ENCODE data around the gene CGAS. TPM values are rescaled to one million over a fixed set of nuclear protein-coding genes. Genes with fewer than 3 reads are reported as not detected.
A peak's percentile ranks its signal among the peaks of the same experiment; 100 is the strongest.
"Not testable (repeated sequence)": the region's sequence is repeated elsewhere in the genome, so short reads cannot be mapped to it uniquely, and the experiment has no call there.

The CGAS gene
- total RNA-seq, result 10 to 100 TPM; 47.8 to 48.2 TPM

DNA sequence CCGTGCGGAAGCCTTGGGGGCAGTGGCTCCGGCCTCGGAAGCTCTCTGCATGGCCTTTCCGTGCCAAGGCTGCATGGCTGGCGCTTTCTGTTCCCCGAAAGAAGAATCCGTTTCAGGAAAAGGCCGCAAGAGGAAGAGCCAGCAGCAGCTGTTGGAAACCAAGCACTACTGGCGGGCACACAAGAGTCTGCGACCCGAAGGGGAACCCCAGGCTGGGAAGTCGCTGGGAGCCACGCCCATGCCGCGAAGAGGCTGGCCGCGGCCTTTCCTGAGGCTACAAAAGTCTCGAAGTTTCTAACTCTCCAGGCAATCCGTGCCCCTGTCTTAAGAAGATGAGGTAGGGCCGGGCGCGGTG is at the start of gene CGAS:
CGAS (minus strand) TSS at position 191 of the 355 bp plus-strand sequence; CDS start at position 75, 116 bp downstream.
- H3K27ac Mint-ChIP-seq, result peak within 1 kb of the TSS; percentile 86
- no peaks in the 10 kb centered on the region for H3K27me3 Mint-ChIP-seq
- CTCF ChIA-PET, result interaction anchor here (0.9 to 3.5 kb wide), 3 partner anchors 10 to 201 kb away, joined by 3 to 58 read pairs (median 5); partner anchors contain the start of gene MTO1
- H3K36me3 Mint-ChIP-seq (ENCODE audit: low read depth), result peaks cover 35% of the 10 kb centered on the region
- H3K9me3 Mint-ChIP-seq, result no peaks in the 10 kb centered on the region
- H3K4me1 Mint-ChIP-seq, result peaks cover 52% of the 10 kb centered on the region
- POLR2A ChIA-PET, result interaction anchor here (0.9 to 5.5 kb wide), 23 partner anchors 8 to 202 kb away, joined by 3 to 265 read pairs (median 4); partner anchors contain the start of genes EEF1A1, MTO1 and SLC17A5
- DNase-seq, result peak; percentile 85
- H3K4me3 Mint-ChIP-seq, result peak within 1 kb of the TSS; percentile 95

DNA sequence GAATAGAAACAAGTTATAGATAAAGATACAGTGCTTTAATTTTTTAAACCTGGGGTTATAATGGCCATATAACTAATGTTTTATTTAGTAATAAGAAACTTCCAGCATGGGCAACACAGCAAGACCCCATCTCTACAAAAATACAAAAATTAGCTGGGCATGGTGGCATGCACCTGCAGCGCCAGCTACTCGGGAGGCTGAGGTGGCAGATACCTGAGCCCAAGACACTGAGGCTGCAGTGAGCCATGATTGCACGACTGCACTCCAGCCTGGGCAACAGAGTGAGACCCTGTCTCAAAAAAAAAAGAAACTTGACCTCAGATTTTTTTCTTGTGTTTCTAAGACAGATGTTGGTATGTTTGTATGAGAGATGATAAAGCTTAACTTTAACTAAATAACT is 45.8 kb upstream of the CGAS start:
- peaks cover 51% of the 10 kb centered on the region for H3K36me3 Mint-ChIP-seq (ENCODE audit: low read depth)
- ChIA-PET POLR2A (interaction anchor here (0.7 to 1.6 kb wide), 5 partner anchors 9 to 37 kb away, joined by 3 to 7 read pairs (median 4); partner anchors contain the start of genes EEF1A1 and MTO1), CTCF (interaction anchor here (1.5 to 2.2 kb wide), 2 partner anchors 17 to 155 kb away, joined by 4 to 8 read pairs; partner anchors contain the start of gene SLC17A5)
- no peaks in the 10 kb centered on the region for H3K9me3 Mint-ChIP-seq
- no peaks in the 10 kb centered on the region for H3K4me1 Mint-ChIP-seq
- DNase-seq, result no peak
- H3K4me3 Mint-ChIP-seq, result no peak overlapping the region
- H3K27me3 Mint-ChIP-seq, result no peaks in the 10 kb centered on the region
- no peak overlapping the region for H3K27ac Mint-ChIP-seq

DNA sequence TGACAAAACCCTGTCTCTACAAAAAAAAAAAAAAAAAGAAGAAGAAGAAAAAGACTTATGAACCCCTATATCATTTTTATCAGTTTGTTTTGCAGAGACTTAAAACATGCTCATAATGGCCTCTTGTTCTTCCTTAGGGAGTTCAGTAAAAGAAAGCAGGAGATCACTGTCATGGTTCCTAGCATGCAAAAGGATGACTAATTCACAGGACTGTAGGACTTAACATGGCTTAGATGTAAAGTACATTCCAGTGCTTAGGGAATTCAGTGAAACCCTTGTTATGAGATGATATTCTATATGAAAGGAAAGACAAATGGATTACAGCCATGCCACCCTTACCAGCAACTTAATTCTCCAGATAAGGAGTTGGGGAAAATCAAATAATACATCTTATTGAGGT is 39.3 kb upstream of the CGAS start:
- CTCF ChIA-PET, result interaction anchor here (0.7 to 1.0 kb wide), 2 partner anchors 11 to 89 kb away, joined by 3 read pairs; no protein-coding TSS in a partner anchor
- H3K36me3 Mint-ChIP-seq (ENCODE audit: low read depth), result peaks cover 67% of the 10 kb centered on the region
- H3K9me3 Mint-ChIP-seq, result no peaks in the 10 kb centered on the region
- no peak overlapping the region for H3K27ac Mint-ChIP-seq
- no peaks in the 10 kb centered on the region for H3K27me3 Mint-ChIP-seq
- POLR2A ChIA-PET, result interaction anchor here (1.1 to 1.4 kb wide), 4 partner anchors 15 to 29 kb away, joined by 3 to 4 read pairs (median 4); partner anchors contain the start of gene MTO1
- no peak overlapping the region for H3K4me3 Mint-ChIP-seq
- no peak for DNase-seq
- peaks cover 6% of the 10 kb centered on the region for H3K4me1 Mint-ChIP-seq

DNA sequence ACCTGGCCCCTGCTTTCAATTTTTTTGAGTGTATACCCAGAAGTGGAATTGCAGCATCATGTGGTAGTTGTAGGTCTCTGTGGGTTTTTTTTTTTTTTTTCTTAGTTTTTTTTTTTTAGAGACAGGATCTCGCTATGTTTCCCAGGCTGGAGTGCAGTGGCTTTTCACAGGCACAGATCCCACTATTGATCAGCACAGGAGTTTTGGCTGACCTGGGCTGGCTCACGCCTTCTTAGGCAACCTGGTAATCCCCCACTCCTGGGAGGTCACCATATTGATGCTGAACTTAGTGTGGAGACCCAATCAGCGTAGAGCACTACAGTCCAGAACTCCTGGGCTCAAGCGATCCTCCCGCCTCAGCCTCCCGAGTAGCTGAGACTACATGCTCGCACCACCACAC is 35.4 kb upstream of the CGAS start:
- CTCF ChIA-PET, result interaction anchor here (1.1 to 1.5 kb wide), 3 partner anchors 16 to 202 kb away, joined by 3 to 4 read pairs (median 3); no protein-coding TSS in a partner anchor
- H3K4me3 Mint-ChIP-seq, result no peak overlapping the region
- peaks cover 10% of the 10 kb centered on the region for H3K4me1 Mint-ChIP-seq

DNA sequence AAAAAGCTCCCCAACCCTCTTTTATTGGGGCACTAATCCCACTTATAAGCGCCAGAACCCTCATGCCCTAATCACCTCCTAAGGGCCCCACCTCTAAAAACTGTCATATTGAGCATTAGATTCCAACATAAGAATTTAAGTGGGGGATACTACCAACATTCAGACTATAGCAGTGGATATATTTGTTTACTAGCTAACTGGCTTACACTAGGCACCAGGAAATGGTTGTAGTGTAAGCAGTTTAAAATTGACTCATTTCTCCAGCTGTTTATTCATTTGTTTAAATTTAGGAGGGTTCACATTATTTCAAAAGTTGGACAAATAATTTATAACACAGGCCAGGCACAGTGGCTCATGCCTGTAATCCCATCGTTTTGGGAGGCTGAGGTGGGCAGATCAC is 32.3 kb upstream of the CGAS start:
- ChIA-PET POLR2A (interaction anchor here (0.7 to 1.0 kb wide), 3 partner anchors 19 to 30 kb away, joined by 3 to 4 read pairs (median 3); partner anchors contain the start of gene MTO1), CTCF (interaction anchor here (1.6 kb wide), 1 partner anchor 126 kb away, joined by 4 read pairs; no protein-coding TSS in a partner anchor)
- peaks cover 72% of the 10 kb centered on the region for H3K36me3 Mint-ChIP-seq (ENCODE audit: low read depth)
- H3K27me3 Mint-ChIP-seq, result no peaks in the 10 kb centered on the region
- no peaks in the 10 kb centered on the region for H3K9me3 Mint-ChIP-seq
- peak overlapping the region; percentile 40 for H3K27ac Mint-ChIP-seq
- H3K4me3 Mint-ChIP-seq, result no peak overlapping the region
- no peak for DNase-seq
- H3K4me1 Mint-ChIP-seq, result peaks cover 8% of the 10 kb centered on the region

More for the DNA sequence above, 35.4 kb upstream of the CGAS start:
- Mint-ChIP-seq H3K9me3 (no peaks in the 10 kb centered on the region), H3K27ac (no peak overlapping the region), H3K36me3 (ENCODE audit: low read depth) (peaks cover 75% of the 10 kb centered on the region), H3K27me3 (no peaks in the 10 kb centered on the region)
- POLR2A ChIA-PET, result interaction anchor here (1.0 kb wide), 1 partner anchor 25 kb away, joined by 3 read pairs; no protein-coding TSS in a partner anchor
- no peak for DNase-seq

DNA sequence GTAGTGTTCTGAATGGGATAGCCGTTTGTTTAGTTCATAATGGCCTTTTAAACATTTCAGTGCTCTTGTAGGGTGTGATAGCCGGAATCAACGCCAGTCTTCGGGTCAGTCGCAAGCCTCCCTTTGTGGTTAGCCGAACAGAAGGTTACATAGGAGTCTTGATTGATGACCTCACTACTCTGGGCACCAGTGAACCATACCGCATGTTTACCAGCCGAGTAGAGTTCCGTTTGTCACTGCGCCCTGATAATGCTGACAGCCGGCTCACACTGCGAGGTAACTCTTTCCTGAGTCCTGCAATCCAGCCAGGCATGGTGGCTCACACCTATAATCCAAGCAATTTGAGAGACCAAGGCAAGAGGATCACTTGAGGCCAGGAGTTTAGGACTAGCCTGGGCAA is 29.9 kb upstream of the CGAS start:
- ChIA-PET CTCF (no interaction called here), POLR2A (no interaction called here)
- no peak overlapping the region for H3K4me3 Mint-ChIP-seq
- no peak overlapping the region for H3K27ac Mint-ChIP-seq
- H3K27me3 Mint-ChIP-seq, result no peaks in the 10 kb centered on the region
- no peak for DNase-seq
- peaks cover 6% of the 10 kb centered on the region for H3K4me1 Mint-ChIP-seq
- peaks cover 66% of the 10 kb centered on the region for H3K36me3 Mint-ChIP-seq (ENCODE audit: low read depth)
- no peaks in the 10 kb centered on the region for H3K9me3 Mint-ChIP-seq

DNA sequence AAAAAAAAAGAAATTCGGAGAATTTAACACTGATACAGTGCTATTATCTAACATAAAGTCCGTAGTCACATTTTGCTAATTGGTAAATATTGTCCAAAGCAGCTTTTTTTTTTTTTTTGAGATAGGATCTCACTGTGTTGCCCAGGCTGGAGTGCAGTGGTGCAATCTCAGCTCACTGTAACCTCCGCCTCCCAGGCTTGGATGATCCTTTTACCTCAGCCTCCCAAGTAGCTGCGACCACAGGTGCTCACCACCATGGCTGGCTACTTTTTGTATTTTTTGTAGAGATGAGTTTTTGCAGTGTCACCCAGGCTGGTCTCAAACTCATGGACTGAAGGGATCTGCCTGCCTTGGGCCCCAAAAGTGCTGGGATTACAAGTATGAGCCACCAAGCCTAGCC is 25.3 kb upstream of the CGAS start:
- ChIA-PET POLR2A (interaction anchor here (0.7 to 2.1 kb wide), 3 partner anchors 11 to 24 kb away, joined by 3 to 14 read pairs (median 3); partner anchors contain the start of gene MTO1), CTCF (interaction anchor here (0.6 to 0.8 kb wide), 2 partner anchors 26 to 38 kb away, joined by 3 to 5 read pairs; no protein-coding TSS in a partner anchor)

DNA sequence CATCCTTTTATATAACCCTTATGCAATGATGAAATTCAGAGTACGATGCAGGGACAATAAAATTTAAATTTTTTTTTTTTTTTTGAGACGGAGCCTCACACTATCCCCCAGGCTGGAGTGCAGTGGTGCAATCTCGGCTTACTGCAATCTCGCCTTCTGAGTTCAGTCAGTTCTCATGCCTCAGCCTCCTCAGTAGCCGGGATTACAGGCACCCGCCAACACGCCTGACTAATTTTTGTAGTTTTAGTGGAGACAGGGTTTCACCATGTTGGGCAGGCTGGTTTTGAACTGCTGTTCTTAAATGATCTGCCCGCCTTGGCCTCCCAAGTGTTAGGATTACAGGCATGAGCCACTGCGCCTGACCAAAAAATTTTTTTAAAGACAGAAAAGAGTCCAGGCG is 24.6 kb upstream of the CGAS start:
- Mint-ChIP-seq H3K27ac (no peak overlapping the region), H3K4me1 (peaks cover 15% of the 10 kb centered on the region), H3K4me3 (no peak overlapping the region), H3K27me3 (no peaks in the 10 kb centered on the region), H3K9me3 (no peaks in the 10 kb centered on the region), H3K36me3 (ENCODE audit: low read depth) (peaks cover 54% of the 10 kb centered on the region)
- ChIA-PET CTCF (interaction anchor here (0.6 to 0.8 kb wide), 2 partner anchors 26 to 39 kb away, joined by 3 to 5 read pairs; no protein-coding TSS in a partner anchor), POLR2A (interaction anchor here (0.7 to 2.1 kb wide), 4 partner anchors 10 to 25 kb away, joined by 3 to 14 read pairs (median 3); partner anchors contain the start of gene MTO1)
- no peak for DNase-seq

More for the DNA sequence above, 25.3 kb upstream of the CGAS start:
- peaks cover 9% of the 10 kb centered on the region for H3K4me1 Mint-ChIP-seq
- no peak for DNase-seq
- H3K36me3 Mint-ChIP-seq (ENCODE audit: low read depth), result peaks cover 54% of the 10 kb centered on the region
- H3K9me3 Mint-ChIP-seq, result no peaks in the 10 kb centered on the region
- H3K27ac Mint-ChIP-seq, result no peak overlapping the region
- H3K27me3 Mint-ChIP-seq, result no peaks in the 10 kb centered on the region
- H3K4me3 Mint-ChIP-seq, result no peak overlapping the region

DNA sequence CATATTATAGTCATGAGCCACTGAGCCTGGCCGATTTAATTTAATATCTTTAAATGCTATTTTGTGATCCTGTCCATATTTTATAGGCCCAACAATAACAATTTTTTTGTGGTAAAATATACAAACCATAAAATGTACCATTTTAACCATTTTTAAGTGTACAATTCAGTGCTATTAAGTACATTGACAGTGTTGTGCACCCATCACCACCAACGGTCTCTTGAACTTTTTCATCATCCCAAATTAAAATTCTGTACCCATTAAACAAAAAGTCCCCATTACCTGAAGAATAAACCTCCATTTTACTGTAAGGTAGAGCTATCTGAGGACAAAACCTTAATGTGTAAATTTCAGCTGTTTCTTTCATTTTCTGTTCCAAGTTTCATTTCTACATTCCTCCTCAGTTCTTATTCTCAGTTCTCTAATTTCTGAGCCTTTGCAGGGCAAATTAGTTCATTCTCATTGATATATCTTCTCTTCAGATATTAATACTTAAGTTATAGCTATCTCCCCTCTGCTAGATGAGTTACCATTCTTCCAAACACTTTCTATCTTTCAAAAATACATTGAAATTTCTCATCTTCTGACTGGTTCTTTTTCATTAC is 19.7 kb upstream of the CGAS start:
- Mint-ChIP-seq H3K36me3 (ENCODE audit: low read depth) (peaks cover 59% of the 10 kb centered on the region), H3K9me3 (no peaks in the 10 kb centered on the region), H3K27ac (peak overlapping the region; percentile 88), H3K4me1 (peaks cover 30% of the 10 kb centered on the region), H3K4me3 (peak overlapping the region; percentile 73), H3K27me3 (no peaks in the 10 kb centered on the region)
- no peak for DNase-seq
- ChIA-PET POLR2A (interaction anchor here (1.0 to 5.5 kb wide), 8 partner anchors 10 to 49 kb away, joined by 3 to 69 read pairs (median 10); partner anchors contain the start of genes CGAS, EEF1A1 and MTO1), CTCF (interaction anchor here (0.9 to 2.6 kb wide), 7 partner anchors 9 to 181 kb away, joined by 3 to 11 read pairs (median 5); partner anchors contain the start of gene MTO1)

DNA sequence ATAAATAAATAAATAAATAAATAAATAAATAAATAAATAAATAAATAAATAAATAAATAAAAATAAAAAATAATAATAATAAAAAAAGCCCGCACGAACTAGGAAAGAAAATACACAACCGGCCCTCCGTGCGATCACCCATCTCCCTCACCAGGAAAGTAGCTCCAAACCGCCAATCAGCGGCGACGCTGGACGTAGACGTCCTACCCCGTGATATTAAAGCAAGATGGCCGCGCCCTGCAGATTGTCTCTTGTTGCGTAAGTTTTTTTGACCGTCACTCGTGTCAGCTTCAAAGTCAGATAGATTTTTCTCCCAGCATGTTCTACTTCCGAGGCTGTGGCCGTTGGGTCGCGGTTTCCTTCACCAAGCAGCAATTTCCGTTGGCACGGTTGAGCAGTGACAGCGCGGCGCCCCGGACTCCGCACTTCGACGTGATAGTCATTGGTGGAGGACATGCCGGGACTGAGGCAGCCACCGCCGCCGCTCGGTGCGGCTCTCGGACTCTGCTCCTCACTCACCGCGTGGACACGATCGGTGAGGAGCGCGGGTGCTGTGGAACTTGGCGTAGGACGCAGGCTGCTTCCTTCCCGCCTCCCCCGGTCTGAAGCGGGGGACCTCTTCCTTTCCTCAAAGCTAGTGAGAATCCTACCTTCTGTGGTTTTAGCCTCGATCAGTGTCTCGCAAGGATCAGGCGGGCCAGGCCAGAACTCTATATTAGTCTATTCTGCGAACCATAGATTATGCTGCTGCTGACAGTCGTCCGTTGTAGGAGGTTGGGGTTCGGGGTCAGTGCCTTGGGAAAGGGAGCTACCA is 9.6 kb upstream of the CGAS start, which contains the start of gene MTO1:
MTO1 (plus strand) TSS at position 201 of the 814 bp plus-strand sequence; CDS start at position 319, 118 bp downstream.
- Mint-ChIP-seq H3K27ac (peak within 1 kb of the TSS; percentile 96), H3K9me3 (no peaks in the 10 kb centered on the region), H3K36me3 (ENCODE audit: low read depth) (peaks cover 37% of the 10 kb centered on the region), H3K27me3 (no peaks in the 10 kb centered on the region), H3K4me1 (peaks cover 60% of the 10 kb centered on the region), H3K4me3 (peak within 1 kb of the TSS; percentile 88)
- peak; percentile 90 for DNase-seq
- POLR2A ChIA-PET, result interaction anchor here (0.7 to 7.1 kb wide), 32 partner anchors 9 to 192 kb away, joined by 3 to 265 read pairs (median 4); partner anchors contain the start of genes CGAS, EEF1A1 and SLC17A5
- CTCF ChIA-PET, result interaction anchor here (0.8 to 4.8 kb wide), 12 partner anchors 9 to 277 kb away, joined by 3 to 58 read pairs (median 6); partner anchors contain the start of genes CGAS, DDX43, EEF1A1 and SLC17A5

DNA sequence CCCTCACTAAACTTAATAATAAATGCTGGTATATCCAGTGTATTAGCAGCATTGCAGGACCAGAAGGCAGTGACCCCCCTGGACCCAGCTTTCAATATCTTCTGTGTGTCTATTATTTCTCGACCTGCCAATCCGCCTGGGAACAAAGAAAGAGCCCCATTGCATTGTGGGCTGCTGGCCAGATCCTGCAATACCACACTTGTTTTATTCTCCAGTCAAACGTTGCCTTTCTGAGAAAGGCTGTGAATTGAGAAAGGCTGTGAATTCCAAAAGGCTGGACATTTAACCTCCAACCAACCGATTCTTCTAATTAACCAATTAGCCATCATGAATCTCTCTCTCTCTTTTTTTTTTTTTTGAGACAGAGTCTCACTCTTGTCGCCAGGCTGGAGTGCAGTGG is 8.0 kb upstream of the CGAS start:
- CTCF ChIA-PET, result interaction anchor here (1.3 to 4.8 kb wide), 4 partner anchors 9 to 193 kb away, joined by 4 to 58 read pairs (median 16); partner anchors contain the start of genes CGAS and SLC17A5
- Mint-ChIP-seq H3K27ac (peak overlapping the region; percentile 96), H3K4me3 (peak overlapping the region; percentile 88), H3K36me3 (ENCODE audit: low read depth) (peaks cover 26% of the 10 kb centered on the region), H3K9me3 (no peaks in the 10 kb centered on the region), H3K4me1 (peaks cover 61% of the 10 kb centered on the region), H3K27me3 (no peaks in the 10 kb centered on the region)
- POLR2A ChIA-PET, result interaction anchor here (2.2 to 7.1 kb wide), 6 partner anchors 7 to 126 kb away, joined by 8 to 265 read pairs (median 34); partner anchors contain the start of genes CGAS and EEF1A1
- no peak for DNase-seq

DNA sequence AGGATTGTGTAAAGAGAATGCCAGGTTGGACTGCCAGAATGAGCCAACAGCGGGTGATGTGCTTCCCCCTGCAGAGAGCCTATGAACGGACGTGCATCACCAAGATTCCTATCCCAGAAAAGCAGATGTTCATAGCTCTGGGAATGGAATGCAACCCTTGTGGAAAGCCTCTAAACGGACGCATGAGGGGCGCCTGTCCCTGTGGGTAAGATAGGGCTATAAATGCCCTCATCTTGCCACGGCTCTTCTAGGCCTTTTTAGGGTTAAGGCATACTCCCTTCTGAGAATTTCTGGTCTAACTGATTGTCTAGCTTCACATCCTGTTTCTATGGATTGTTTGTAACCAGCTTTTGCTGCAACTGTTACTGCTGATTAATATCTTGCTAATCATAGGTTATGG is 7.4 kb upstream of the CGAS start:
- H3K27me3 Mint-ChIP-seq, DNase-seq, H3K9me3 Mint-ChIP-seq: not testable (repeated sequence)
- CTCF ChIA-PET, result interaction anchor here (1.3 to 4.8 kb wide), 2 partner anchors 8 to 11 kb away, joined by 4 to 58 read pairs; partner anchors contain the start of gene CGAS
- peak overlapping the region; percentile 88 for H3K4me3 Mint-ChIP-seq
- POLR2A ChIA-PET, result interaction anchor here (2.6 to 7.1 kb wide), 4 partner anchors 7 to 70 kb away, joined by 19 to 265 read pairs (median 111); partner anchors contain the start of genes CGAS and EEF1A1
- peaks cover 65% of the 10 kb centered on the region for H3K4me1 Mint-ChIP-seq
- peak overlapping the region; percentile 96 for H3K27ac Mint-ChIP-seq
- peaks cover 26% of the 10 kb centered on the region for H3K36me3 Mint-ChIP-seq (ENCODE audit: low read depth)

All from activated CD4-positive, alpha-beta memory T cell treated with anti-CD3 and anti-CD28 coated beads, Interleukin-2, amount 10 ng/mL, durations not matched to agents 7 days and 5 days (primary cell).